GM12873 (cell line): ENCODE data around the gene ASB10.

ENCODE experiments used
- TF ChIP-seq, protein P1 (sequence below): IDR thresholded peaks from 2 replicates; pipeline ENCODE4 v1.5.1; 2012; ENCODE audit warnings: low read depth, mild to moderate bottlenecking, moderate library complexity, low read length, control low read depth; ENCODE audit not compliant: insufficient read depth; ENCODE audit errors: missing control alignments

The ASB10 gene

DNA sequence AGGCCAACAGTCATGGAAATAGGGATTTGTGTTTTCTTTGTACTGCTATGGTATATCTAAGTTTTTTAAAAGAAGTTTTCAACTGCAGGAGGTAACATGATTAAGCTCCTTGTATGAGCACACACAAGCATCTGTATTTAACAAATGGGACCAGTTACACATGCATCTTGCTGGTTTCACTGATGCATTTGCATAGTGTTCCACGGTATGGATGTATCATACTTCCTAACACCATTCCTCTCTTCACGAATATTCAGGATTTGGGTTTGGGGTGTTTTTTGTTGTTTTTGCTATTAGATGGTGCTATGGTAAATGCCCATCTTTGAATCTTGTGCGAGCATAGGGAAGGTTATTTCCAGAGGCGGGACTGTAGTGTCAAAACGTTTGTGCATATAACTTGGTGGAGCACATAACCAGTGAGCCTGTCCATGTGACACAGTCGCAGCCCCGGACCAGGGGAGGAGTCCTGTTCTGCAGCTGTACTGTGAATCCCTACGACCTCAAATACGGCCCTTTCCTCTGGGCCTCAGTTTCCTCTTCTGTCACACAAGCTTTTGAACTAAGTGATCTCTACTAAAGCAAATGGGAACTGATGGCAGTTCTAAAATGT is 21.3 kb upstream of the ASB10 start:
- TF ChIP-seq, protein P1, sequence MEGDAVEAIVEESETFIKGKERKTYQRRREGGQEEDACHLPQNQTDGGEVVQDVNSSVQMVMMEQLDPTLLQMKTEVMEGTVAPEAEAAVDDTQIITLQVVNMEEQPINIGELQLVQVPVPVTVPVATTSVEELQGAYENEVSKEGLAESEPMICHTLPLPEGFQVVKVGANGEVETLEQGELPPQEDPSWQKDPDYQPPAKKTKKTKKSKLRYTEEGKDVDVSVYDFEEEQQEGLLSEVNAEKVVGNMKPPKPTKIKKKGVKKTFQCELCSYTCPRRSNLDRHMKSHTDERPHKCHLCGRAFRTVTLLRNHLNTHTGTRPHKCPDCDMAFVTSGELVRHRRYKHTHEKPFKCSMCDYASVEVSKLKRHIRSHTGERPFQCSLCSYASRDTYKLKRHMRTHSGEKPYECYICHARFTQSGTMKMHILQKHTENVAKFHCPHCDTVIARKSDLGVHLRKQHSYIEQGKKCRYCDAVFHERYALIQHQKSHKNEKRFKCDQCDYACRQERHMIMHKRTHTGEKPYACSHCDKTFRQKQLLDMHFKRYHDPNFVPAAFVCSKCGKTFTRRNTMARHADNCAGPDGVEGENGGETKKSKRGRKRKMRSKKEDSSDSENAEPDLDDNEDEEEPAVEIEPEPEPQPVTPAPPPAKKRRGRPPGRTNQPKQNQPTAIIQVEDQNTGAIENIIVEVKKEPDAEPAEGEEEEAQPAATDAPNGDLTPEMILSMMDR: no peak

DNA sequence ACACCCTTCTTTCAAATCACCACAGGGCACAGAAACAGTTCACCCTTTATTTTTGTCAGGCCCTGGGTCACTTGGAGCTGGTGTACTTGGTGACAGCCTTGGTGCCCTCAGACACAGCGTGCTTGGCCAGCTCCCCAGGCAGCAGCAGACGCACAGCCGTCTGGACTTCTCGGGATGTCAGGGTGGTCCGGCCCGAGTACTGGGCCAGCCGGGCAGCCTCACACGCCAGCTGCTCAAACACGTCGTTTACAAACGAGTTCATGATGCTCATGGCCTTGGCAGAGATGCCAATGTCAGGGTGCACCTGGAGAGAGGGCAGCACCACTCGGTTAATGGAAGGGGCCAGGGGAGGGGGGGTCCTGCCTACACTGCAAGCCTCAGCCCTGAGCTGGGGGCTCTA is 20.8 kb upstream of the ASB10 start:
- TF ChIP-seq, protein P1: no peak

DNA sequence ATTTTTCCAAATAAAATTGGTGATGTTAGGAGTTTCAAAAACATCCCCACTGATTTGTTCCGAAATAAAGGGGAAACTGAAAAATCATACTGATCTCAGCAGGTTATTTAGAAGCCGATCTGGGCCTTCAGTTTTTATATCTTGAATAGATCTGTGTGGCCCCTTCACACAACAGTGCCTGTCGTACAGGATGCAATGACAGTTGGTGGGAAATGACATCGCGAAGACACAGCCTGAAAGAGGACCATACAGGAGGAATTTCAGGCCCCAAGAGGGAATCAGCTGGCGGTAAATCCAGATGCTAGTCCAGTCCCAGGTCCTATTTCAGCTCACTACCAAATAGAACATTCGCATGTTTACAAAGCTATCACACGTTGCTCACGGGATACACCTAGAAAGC is 20.3 kb upstream of the ASB10 start:
- TF ChIP-seq, protein P1: no peak

DNA sequence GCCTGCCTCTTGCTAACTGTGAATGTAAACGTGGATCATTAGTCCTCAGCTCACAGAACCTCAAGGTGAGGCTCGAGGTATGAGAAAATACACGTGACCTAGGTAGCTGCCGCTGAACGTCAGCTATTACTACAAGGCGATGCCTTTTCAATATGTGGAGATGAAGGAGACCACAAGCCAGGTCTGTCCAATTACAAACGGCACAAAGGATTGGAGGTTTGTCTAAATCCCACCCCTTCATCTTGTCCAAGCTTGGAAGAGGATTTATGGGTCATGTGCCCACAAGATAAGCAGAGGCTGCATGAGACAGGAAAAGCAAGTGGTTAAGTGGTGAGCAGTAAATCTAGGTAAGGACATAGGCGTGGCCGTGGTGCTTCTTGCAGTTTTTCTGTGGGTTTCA is 19.9 kb upstream of the ASB10 start:
- TF ChIP-seq, protein P1: no peak

DNA sequence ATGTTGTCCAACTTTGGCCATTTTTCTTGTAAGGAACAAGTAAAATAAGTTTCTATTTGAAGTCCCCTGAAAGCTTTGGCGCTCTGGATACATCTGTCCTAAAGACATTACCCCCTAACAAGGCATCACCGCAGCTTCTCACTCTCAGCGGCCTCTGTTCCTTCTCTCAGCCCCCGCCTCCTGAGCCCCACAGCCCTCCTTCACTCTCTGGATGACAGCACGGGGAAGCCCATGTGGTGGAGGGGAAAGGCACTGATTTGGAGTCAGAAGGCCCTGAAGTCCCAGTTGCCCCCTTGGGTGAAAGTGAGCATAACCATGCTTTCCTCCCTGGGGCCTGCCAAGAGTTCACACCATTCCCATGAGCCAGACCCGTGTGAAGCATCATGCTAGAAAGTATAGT is 18.7 kb upstream of the ASB10 start:
- TF ChIP-seq, protein P1: no peak

DNA sequence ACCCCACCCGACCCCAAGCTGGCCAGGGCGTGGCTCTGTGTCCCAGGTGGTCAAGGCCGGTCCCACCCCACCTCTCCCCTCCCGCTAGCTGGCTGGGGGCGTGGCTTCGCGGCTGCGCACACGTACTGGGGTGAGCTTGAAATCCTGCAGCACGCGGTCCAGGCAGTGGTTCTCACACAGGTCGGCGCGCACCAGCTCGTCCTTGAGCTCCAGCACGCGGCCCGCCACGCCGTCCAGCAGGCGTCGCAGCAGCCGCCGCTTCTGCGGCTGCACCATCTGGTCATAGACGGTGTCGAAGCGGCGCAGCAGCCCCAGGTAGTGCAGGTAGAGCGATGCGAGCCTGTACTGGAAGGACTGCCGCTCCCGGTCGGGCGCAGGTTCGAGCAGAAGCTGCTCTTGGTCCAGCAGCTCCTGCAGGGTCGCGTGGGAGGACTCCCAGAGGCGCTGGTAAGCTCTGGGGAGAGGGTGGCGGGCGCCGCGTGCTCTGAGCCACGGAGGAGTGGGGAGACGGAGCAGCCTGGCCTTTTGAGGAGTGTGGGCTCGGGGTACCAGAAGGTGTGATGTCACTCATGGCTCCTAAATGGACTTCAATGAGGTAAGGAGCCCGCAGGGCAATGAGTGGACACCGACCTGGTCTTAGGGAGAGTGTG is 17.5 kb upstream of the ASB10 start:
- TF ChIP-seq, protein P1: no peak

DNA sequence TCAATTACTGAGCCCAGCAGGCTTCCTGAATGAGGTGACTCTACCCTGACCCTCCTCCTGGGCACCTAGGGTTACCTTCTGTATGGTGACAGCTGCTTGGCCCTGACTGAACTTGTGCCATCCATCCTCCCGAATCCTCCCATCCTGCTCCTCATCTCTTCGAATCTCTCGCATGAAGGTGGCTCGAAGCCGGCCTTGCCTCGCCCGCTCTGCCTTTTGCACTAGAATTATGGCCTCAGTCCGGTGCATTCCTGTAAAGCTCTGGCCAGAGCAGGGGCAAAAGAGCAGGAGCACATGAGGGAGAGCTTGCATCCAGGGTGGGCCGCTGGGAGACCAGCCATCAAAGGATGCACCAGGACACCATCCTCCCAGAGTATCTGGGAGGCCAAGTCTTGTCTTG is 15.8 kb upstream of the ASB10 start:
- TF ChIP-seq, protein P1: no peak
